ENCODE measurements around the gene ZNF443.
"Not testable (repeated sequence)": the region's sequence is repeated elsewhere in the genome, so short reads cannot be mapped to it uniquely, and the experiment has no call there.

Gene ZNF443

GRCh38 chr19:12417273-12417672 is 23.5 kb downstream of the ZNF443 start:
- DNase-seq (ENCODE audit: low read depth, low spot score): peak; percentile 8

- no peak for DNase-seq (ENCODE audit: low read depth, low spot score)
These were observed 28.9 kb downstream of the ZNF443 start for GRCh38 chr19:12411893-12412292.

GRCh38 chr19:12400633-12401502 is 40.0 kb downstream of the ZNF443 start, which contains the start of gene ZNF799:
Gene ZNF799 (minus strand): TSS chr19:12401271. CDS start chr19:12401070, 201 bp downstream.
- peak; percentile 97 for DNase-seq (ENCODE audit: low read depth, low spot score)

- DNase-seq (ENCODE audit: low read depth, low spot score): peak; percentile 83
These were observed 40.8 kb downstream of the ZNF443 start for GRCh38 chr19:12399901-12400632.

GRCh38 chr19:12391148-12391547 is 49.7 kb downstream of the ZNF443 start:
- not testable (repeated sequence) for DNase-seq (ENCODE audit: low read depth, low spot score)

GRCh38 chr19:12386365-12386764 is 54.5 kb downstream of the ZNF443 start:
- not testable (repeated sequence) for DNase-seq (ENCODE audit: low read depth, low spot score)

GRCh38 chr19:12380444-12380737 is 60.4 kb downstream of the ZNF443 start:
- DNase-seq (ENCODE audit: low read depth, low spot score): no peak

- no peak for DNase-seq (ENCODE audit: low read depth, low spot score)
These were observed 60.9 kb downstream of the ZNF443 start for GRCh38 chr19:12379732-12380443.

Data from ELF-1 (cell line).